GM20000 (cell line): ENCODE measurements around the gene RPP25.

Source experiments
- DNase-seq: peaks from one replicate; pipeline ENCODE4 v3.0.0; 2012; ENCODE audit warnings: low spot score
- CTCF ChIP-seq: IDR thresholded peaks from 2 replicates; pipeline ENCODE4 v1.5.1; 2012; ENCODE audit warnings: mild to moderate bottlenecking, control low read depth; ENCODE audit errors: extremely low read depth, missing control alignments

RPP25 gene

GRCh38 chr15:74906067-74906449 is 50.5 kb downstream of the RPP25 start:
- peak; percentile 48 for DNase-seq

More at GRCh38 chr15:74906067-74906449, 50.5 kb downstream of the RPP25 start:
- TF ChIP-seq CTCF, result no peak
